H1 (cell line): ENCODE results near the gene SPAAR. TPM values are rescaled to one million over a fixed set of nuclear protein-coding genes. Genes with fewer than 3 reads are reported as not detected.

Experiments
- ATF3 ChIP-seq: IDR thresholded peaks from 2 replicates; pipeline ENCODE4 v1.6.1; 2011; ENCODE audit warnings: low read depth, mild to moderate bottlenecking, low read length; ENCODE audit not compliant: insufficient read depth
- CHD1 ChIP-seq: IDR thresholded peaks from 2 replicates; pipeline ENCODE4 v1.6.1; 2012; ENCODE audit warnings: low read depth, low read length, improper control_type of control experiment
- MAFK ChIP-seq: IDR thresholded peaks from 2 replicates; pipeline ENCODE4 v1.6.1; 2012; ENCODE audit warnings: low read depth, mild to moderate bottlenecking, improper control_type of control experiment, low read length
- RFX5 ChIP-seq: IDR thresholded peaks from 2 replicates; pipeline ENCODE4 v1.6.1; 2011; ENCODE audit warnings: low read depth, low read length, improper control_type of control experiment, borderline replicate concordance
- SAP30 ChIP-seq: fragments of 300-600 bp; sonication (generic); IDR thresholded peaks from 2 replicates; pipeline ENCODE4 v1.7.1; 2012; ENCODE audit warnings: low read length, moderate library complexity, mild to moderate bottlenecking, inconsistent platforms; ENCODE audit not compliant: insufficient read depth, insufficient replicate concordance
- SIN3A ChIP-seq, 2 experiments: IDR thresholded peaks in 1 of 2; conservative IDR thresholded peaks in 1 of 2; 2 replicates each; pipeline ENCODE4 v1.6.1; 2011 to 2012; ENCODE audit warnings: low read length in 2 of 2, improper control_type of control experiment in 1 of 2, low read depth in 1 of 2, mild to moderate bottlenecking in 1 of 2
- SIRT6 ChIP-seq: IDR thresholded peaks from one replicate; pipeline ENCODE4 v1.7.1; 2012; ENCODE audit warnings: low read length, inconsistent platforms
- SP1 ChIP-seq: IDR thresholded peaks from 2 replicates; pipeline ENCODE4 v1.6.1; 2011; ENCODE audit warnings: low read depth, low read length
- SRF ChIP-seq: IDR thresholded peaks from 2 replicates; pipeline ENCODE4 v1.6.1; 2011; ENCODE audit warnings: mild to moderate bottlenecking, low read depth, low read length, moderate library complexity
- polyA plus RNA-seq, 7 experiments: library from polyadenylated mRNA; depleted of rRNA in 3 of 7; stranded (reverse) in 5 of 7; unstranded in 2 of 7; fragments of >200 nt in 5 of 7; fragments of 200-250 nt in 2 of 7; gene quantifications; 1 replicate in 5 of 7; 2 replicates in 1 of 7; 4 replicates in 1 of 7; pipeline versions ENCODE4 v1.2.1 to v1.2.3, GENCODE V29; 2011 to 2013; ENCODE audit warnings: missing spikeins in 2 of 7, mixed read lengths in 2 of 7
- total RNA-seq: library from RNA; stranded (reverse); fragmentation: NEBNext Ultra II Directional; extraction: Animal tissue kit (Norgen Biotek cat#: 25700); gene quantifications from 2 replicates; pipeline ENCODE4 v1.2.1, GENCODE V29; 2021

SPAAR gene
- total and polyA plus RNA-seq, 2 of the 8 experiments (the other 6 are each of a cell fraction or from before 2014, with no cell fraction given), result 0.27 TPM; not detected in 1

GRCh38 chr9:35861161-35861897 lies 48.0 kb upstream of the SPAAR start (continued):
- TF ChIP-seq SAP30, result no peak
- no peak for TF ChIP-seq MAFK
- no peak for TF ChIP-seq CHD1
- TF ChIP-seq SP1, result no peak
- no peak for TF ChIP-seq RFX5
- no peak for TF ChIP-seq SIN3A (conservative IDR thresholded peaks at IDR 0.05 in 1 of 2, IDR thresholded peaks at IDR 0.05 in 1 of 2; ENCODE audit: low read depth in 1 of 2, low read length in 2 of 2)
- no peak for TF ChIP-seq SIRT6
- no peak for TF ChIP-seq ATF3
- TF ChIP-seq SRF, result no peak
- TF ChIP-seq, all 59 proteins: peak for 0
